Esophagus muscularis mucosa (tissue), 3 donors: ENCODE data around the gene TNFRSF21.

Experiments
- CTCF ChIP-seq, 3 experiments: fragments of 200-600 bp in 2 of 3; fragments of 450-650 bp in 1 of 3; sonication (generic) in 2 of 3; IDR thresholded peaks; one replicate each; pipeline ENCODE4 v1.5.1; 2017 to 2019; ENCODE audit warnings: antibody characterized with exemption in 3 of 3, mild to moderate bottlenecking in 2 of 3, moderate library complexity in 1 of 3
- POLR2A ChIP-seq: fragments of 450-650 bp; IDR thresholded peaks from one replicate; pipeline ENCODE4 v1.6.1; 2017; ENCODE audit warnings: antibody characterized with exemption, moderate library complexity, mild to moderate bottlenecking, low read depth

GRCh38 chr6:47188588-47189021, 121.1 kb downstream of the TNFRSF21 start:
- TF ChIP-seq CTCF (IDR thresholded peaks at IDR 0.05) (no peak), POLR2A (no peak)
